Spleen (tissue), 11 donors: ENCODE results near the gene DAB1. TPM values are rescaled to one million over a fixed set of nuclear protein-coding genes. Genes with fewer than 3 reads are reported as not detected.

Source experiments
- DNase-seq: peaks from one replicate; pipeline ENCODE4 v3.0.0-alpha.2; 2020
- H3K27ac ChIP-seq, 8 donors: fragments of 200-600 bp; sonication (generic) in 7 of 8; 1 replicate in 4 of 8; 2 replicates in 4 of 8; pipeline versions ENCODE4 v1.5.0 to v1.8.0; 2016 to 2021; ENCODE audit warnings: inconsistent platforms in 4 of 8, mild to moderate bottlenecking in 4 of 8, moderate library complexity in 1 of 8
- H3K27me3 ChIP-seq, 7 donors: fragments of 200-600 bp; sonication (generic) in 6 of 7; replicated peaks in 1 of 7; 1 replicate in 4 of 7; 2 replicates in 3 of 7; pipeline versions ENCODE4 v1.5.0 to v1.8.0; 2016 to 2021; ENCODE audit warnings: inconsistent platforms in 3 of 7, mild to moderate bottlenecking in 1 of 7
- H3K36me3 ChIP-seq, 6 donors: fragments of 200-600 bp; sonication (generic) in 5 of 6; 1 replicate in 4 of 6; 2 replicates in 2 of 6; pipeline versions ENCODE4 v1.5.0 to v1.8.0; 2016 to 2021; ENCODE audit warnings: inconsistent platforms in 2 of 6
- H3K4me1 ChIP-seq, 6 donors: fragments of 200-600 bp; sonication (generic) in 5 of 6; 1 replicate in 3 of 6; 2 replicates in 3 of 6; pipeline versions ENCODE4 v1.5.0 to v1.8.0; 2016 to 2021; ENCODE audit warnings: inconsistent platforms in 3 of 6
- H3K4me3 ChIP-seq, 8 donors: fragments of 200-600 bp; sonication (generic) in 7 of 8; 1 replicate in 4 of 8; 2 replicates in 4 of 8; pipeline versions ENCODE4 v1.5.0 to v1.8.0; 2016 to 2021; ENCODE audit warnings: inconsistent platforms in 4 of 8, mild to moderate bottlenecking in 4 of 8, moderate library complexity in 2 of 8
- H3K9me3 ChIP-seq, 8 donors: fragments of 200-600 bp; sonication (generic) in 7 of 8; 1 replicate in 4 of 8; 2 replicates in 4 of 8; pipeline versions ENCODE4 v1.5.0 to v1.8.0; 2016 to 2021; ENCODE audit warnings: inconsistent platforms in 4 of 8
- POLR2A ChIP-seq, 3 donors: fragments of 450-650 bp; IDR thresholded peaks; one replicate each; pipeline ENCODE4 v1.5.1; 2017; ENCODE audit warnings: antibody characterized with exemption in 3 of 3, mild to moderate bottlenecking in 1 of 3
- POLR2AphosphoS5 ChIP-seq, 3 donors: sonication (generic); formaldehyde crosslinking; IDR thresholded peaks; one replicate each; pipeline ENCODE4 v1.5.1; 2017; ENCODE audit warnings: antibody characterized with exemption in 3 of 3
- WGBS, 5 donors: extraction: QIAGEN DNeasy Blood & Tissue Kit in 3 of 5; methylation state at CpG; one replicate each; pipeline versions ENCODE4 v1.1.5 to v1.1.7; 2013 to 2018; 5-methylcytosine and 5-hydroxymethylcytosine counted together
- intact Hi-C: fragments of 100-400 bp; cut with DNase I; formaldehyde crosslinking; loops from one replicate; pipeline ENCODE4 v1.15.0; 2023; ENCODE audit warnings: low total_unique reads
- polyA plus RNA-seq, 3 donors: library from polyadenylated mRNA; stranded (reverse); fragments of 200-250 nt; gene quantifications; one replicate each; pipeline ENCODE4 v1.2.1, GENCODE V29; 2013
- total RNA-seq, 7 donors: library from RNA; depleted of rRNA in 3 of 7; stranded (reverse); fragments of >200 nt in 3 of 7; fragmentation: NEBNext Ultra II Directional in 4 of 7; extraction: Animal tissue kit (Norgen Biotek cat#: 25700) in 4 of 7; gene quantifications; one replicate each; pipeline versions ENCODE4 v1.1.0 to v1.2.1, GENCODE V29; 2016 to 2021
- TF ChIP-seq, protein P1 (sequence below), 11 experiments: fragments of 200-600 bp in 7 of 11; fragments of 450-650 bp in 4 of 11; sonication (generic) in 4 of 11; IDR thresholded peaks in 8 of 11; conservative IDR thresholded peaks in 3 of 11; 1 replicate in 7 of 11; 2 replicates in 4 of 11; pipeline versions ENCODE4 v1.4.0 to v1.8.0; 2016 to 2021; ENCODE audit warnings: antibody characterized with exemption in 11 of 11, inconsistent platforms in 4 of 11, mild to moderate bottlenecking in 1 of 11
- donor health status: healthy with polysubstance abuse.
- donor health status: DM: no; HTN: no; CAD: no; lungs with moderate emphysema.
- donor health status: DM: no; HTN: no; CAD: no.
- donor health status: Bipolar disorder and iron deficiency.
- donor health status: healthy.
- donor health status: DM: no; HTN: no; CAD: no.
- donor health status: DM: yes; HTN: yes; CAD: no.

The DAB1 gene
- total and polyA plus RNA-seq, 10 donors: 0.03 to 0.70 (median 0.26) TPM; not detected in 1

DNA sequence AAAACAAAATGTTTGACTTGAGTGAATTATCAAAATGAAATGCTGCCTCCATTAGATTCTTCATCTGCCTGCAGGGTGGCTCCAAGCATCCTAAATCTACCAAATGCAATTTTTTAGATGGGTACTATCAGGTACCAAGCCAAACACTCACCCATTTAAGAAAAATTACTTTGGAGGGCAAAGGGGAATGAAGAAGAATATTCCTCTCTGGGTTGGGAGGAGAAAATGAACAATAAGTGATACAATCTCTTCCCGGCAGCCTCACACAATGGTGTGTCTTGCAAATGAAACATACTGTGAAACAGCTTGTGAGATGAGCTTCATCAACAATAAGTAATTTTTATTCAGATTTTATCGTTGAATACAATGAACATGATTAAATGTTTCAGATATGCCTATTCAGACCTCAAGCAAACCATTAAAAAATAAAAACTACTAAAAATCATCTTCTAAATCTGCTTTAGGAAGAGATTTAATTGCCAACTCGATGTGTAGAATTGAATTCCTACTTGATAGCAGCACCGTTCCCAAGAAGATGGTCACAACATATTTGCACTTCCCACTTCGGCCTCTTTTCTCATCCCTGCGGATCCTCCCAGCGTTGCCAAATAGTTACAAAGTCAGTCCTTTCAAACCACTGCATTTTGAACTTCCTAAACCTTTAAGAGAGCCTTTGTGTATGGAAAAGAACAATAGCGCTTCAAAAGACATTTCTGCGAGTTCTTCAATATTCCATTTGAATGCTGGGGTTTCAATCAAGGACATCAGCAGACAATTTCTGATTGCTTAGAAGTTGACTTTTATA lies 2.7 kb downstream of the DAB1 start:
- 18 to 28% (median 23%) methylated on average over 9 of the region's 9 CpGs for WGBS, 5 donors
- peaks cover 7 to 29% (median 18%) of the 10 kb centered on the region in 6 donors for H3K4me1 ChIP-seq
- DNase-seq: no peak
- H3K27me3 ChIP-seq: peaks cover 6 to 92% (median 63%) of the 10 kb centered on the region in 7 donors
- no peak overlapping the region for H3K27ac ChIP-seq
- H3K36me3 ChIP-seq: no peaks in the 10 kb centered on the region
- no peaks in the 10 kb centered on the region for H3K9me3 ChIP-seq
- TF ChIP-seq POLR2A (IDR thresholded peaks at IDR 0.05): no peak
- TF ChIP-seq, protein P1, sequence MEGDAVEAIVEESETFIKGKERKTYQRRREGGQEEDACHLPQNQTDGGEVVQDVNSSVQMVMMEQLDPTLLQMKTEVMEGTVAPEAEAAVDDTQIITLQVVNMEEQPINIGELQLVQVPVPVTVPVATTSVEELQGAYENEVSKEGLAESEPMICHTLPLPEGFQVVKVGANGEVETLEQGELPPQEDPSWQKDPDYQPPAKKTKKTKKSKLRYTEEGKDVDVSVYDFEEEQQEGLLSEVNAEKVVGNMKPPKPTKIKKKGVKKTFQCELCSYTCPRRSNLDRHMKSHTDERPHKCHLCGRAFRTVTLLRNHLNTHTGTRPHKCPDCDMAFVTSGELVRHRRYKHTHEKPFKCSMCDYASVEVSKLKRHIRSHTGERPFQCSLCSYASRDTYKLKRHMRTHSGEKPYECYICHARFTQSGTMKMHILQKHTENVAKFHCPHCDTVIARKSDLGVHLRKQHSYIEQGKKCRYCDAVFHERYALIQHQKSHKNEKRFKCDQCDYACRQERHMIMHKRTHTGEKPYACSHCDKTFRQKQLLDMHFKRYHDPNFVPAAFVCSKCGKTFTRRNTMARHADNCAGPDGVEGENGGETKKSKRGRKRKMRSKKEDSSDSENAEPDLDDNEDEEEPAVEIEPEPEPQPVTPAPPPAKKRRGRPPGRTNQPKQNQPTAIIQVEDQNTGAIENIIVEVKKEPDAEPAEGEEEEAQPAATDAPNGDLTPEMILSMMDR (IDR thresholded peaks at IDR 0.05 in 8 of 11, conservative IDR thresholded peaks at IDR 0.05 in 3 of 11): no peak
- H3K4me3 ChIP-seq: no peak overlapping the region
- intact Hi-C loops: no loop called here

DNA sequence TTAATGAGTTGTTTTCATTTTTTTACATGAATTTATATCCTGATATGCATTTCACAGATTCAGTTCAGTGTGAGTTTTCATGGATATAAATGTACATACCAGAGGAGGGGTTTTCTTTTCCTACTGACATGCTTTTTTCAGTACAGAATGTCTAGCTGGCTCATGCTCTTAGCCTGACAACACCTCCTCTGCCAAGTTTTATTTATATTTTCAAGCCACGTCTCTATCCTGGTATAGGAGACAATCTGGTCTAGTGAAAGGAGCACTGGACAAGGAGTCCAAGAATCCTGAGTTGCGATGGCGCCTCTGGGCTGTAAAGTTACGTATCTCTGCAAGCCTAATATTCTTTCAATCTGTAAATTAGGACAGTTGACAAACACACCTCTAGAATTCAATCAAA lies 4.9 kb downstream of the DAB1 start:
- 76 to 88% (median 83%) methylated on average over 4 of the region's 4 CpGs for WGBS, 5 donors
- intact Hi-C loops: no loop called here

DNA sequence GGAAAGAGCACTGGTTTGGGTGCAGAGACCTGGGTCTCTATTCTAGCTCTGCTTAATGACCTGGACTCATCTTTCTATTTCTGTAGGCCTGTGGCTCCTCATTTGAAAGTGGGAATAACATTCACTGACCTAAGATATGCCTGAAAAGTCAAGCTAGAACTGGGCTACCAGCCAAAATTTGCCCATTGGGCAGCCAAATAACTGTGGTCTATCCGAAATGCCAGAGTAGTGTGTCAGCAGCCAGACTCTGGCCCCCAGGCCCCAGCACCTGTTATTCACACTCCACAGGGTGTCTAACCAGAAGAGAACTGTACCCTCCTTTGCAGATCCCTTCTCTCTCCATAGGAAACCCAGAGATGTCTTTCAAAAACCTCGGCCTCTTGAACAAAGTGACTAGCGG lies 12.6 kb downstream of the DAB1 start:
- Histone ChIP-seq H3K4me3 (no peak overlapping the region), H3K27ac (no peak overlapping the region), H3K4me1 (no peaks in the 10 kb centered on the region), H3K36me3 (no peaks in the 10 kb centered on the region), H3K9me3 (peaks cover 0 to 19% (median 2%) of the 10 kb centered on the region in 8 donors), H3K27me3 (peaks cover 0 to 4% (median 0%) of the 10 kb centered on the region in 7 donors)
- intact Hi-C loops: no loop called here
- no peak for DNase-seq
- TF ChIP-seq POLR2AphosphoS5 (IDR thresholded peaks at IDR 0.05) (no peak), POLR2A (IDR thresholded peaks at IDR 0.05) (no peak)
- TF ChIP-seq, protein P1 (IDR thresholded peaks at IDR 0.05 in 8 of 11, conservative IDR thresholded peaks at IDR 0.05 in 3 of 11): no peak
- WGBS, 5 donors: 79 to 95% (median 92%) methylated on average over 2 to 3 of the region's 3 CpGs

More for the DNA sequence above, 4.9 kb downstream of the DAB1 start:
- Histone ChIP-seq H3K36me3 (no peaks in the 10 kb centered on the region), H3K4me3 (no peak overlapping the region), H3K27ac (no peak overlapping the region), H3K4me1 (peaks cover 4 to 20% (median 13%) of the 10 kb centered on the region in 6 donors), H3K27me3 (peaks cover 6 to 70% (median 50%) of the 10 kb centered on the region in 7 donors), H3K9me3 (no peaks in the 10 kb centered on the region)
- no peak for DNase-seq
- TF ChIP-seq POLR2A (IDR thresholded peaks at IDR 0.05) (no peak), POLR2AphosphoS5 (IDR thresholded peaks at IDR 0.05) (no peak)
- TF ChIP-seq, protein P1 (IDR thresholded peaks at IDR 0.05 in 8 of 11, conservative IDR thresholded peaks at IDR 0.05 in 3 of 11): no peak

DNA sequence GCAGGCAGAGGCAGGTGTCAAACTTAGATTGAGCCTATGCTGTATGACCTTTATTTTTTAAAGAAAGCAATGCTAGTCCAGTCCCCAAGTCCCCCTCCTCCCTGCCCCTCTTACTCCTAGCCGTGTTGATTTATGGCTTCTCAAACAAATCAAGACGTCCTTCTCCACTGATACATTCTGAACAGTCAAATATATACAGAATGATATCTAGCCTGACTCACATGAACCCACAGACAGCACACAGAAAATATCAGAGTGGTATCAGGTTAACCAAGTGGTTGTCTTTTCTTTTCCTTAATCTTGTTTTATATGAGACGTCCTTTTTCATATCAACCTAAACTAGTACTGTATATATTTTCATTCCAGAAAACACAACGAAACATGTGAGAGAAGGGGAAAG lies 13.4 kb downstream of the DAB1 start:
- Histone ChIP-seq H3K4me3 (no peak overlapping the region), H3K9me3 (peaks cover 0 to 19% (median 2%) of the 10 kb centered on the region in 8 donors), H3K4me1 (no peaks in the 10 kb centered on the region), H3K27me3 (peaks cover 0 to 4% (median 0%) of the 10 kb centered on the region in 7 donors), H3K36me3 (no peaks in the 10 kb centered on the region), H3K27ac (no peak overlapping the region)
- TF ChIP-seq, protein P1 (IDR thresholded peaks at IDR 0.05 in 8 of 11, conservative IDR thresholded peaks at IDR 0.05 in 3 of 11): no peak
- TF ChIP-seq POLR2AphosphoS5 (IDR thresholded peaks at IDR 0.05) (no peak), POLR2A (IDR thresholded peaks at IDR 0.05) (no peak)
- WGBS, 5 donors: 52 to 72% (median 65%) methylated on average over 4 of the region's 4 CpGs
- intact Hi-C loops: no loop called here
- DNase-seq: no peak
